Lung microvascular endothelial cell (primary cell): ENCODE measurements around the gene SGK1. TPM values are rescaled to one million over a fixed set of nuclear protein-coding genes. Genes with fewer than 3 reads are reported as not detected.

Experiments used
- DNase-seq, 2 donors: peaks; one replicate each; pipeline versions ENCODE4 v3.0.0 to v3.0.0-alpha.2; 2010; ENCODE audit warnings: low read depth in 2 of 2
- total RNA-seq: library from RNA; depleted of rRNA; stranded (reverse); fragments of >200 nt; gene quantifications from 2 replicates; pipeline ENCODE4 v1.2.1, GENCODE V29; 2014

SGK1 gene
- total RNA-seq, 1 donor from 2014 or later: 272 TPM

GRCh38 chr6:134172020-134172705 lies 145.7 kb downstream of the SGK1 start:
- DNase-seq: peak in 1 of 2 donors; percentile 28

GRCh38 chr6:134171517-134171916 lies 146.4 kb downstream of the SGK1 start:
- peak; percentile 33 to 37 for DNase-seq

- peak; percentile 40 to 48 for DNase-seq
Measured at GRCh38 chr6:134170844-134171243, 147.1 kb downstream of the SGK1 start.

GRCh38 chr6:134169871-134170486 lies 147.9 kb downstream of the SGK1 start:
- DNase-seq: peak; percentile 47 to 50

GRCh38 chr6:134168590-134169208 lies 149.2 kb downstream of the SGK1 start:
- peak; percentile 40 to 48 for DNase-seq

- DNase-seq: peak in 1 of 2 donors; percentile 8
Measured at GRCh38 chr6:134166511-134167261, 151.2 kb downstream of the SGK1 start.

GRCh38 chr6:134165561-134166201 lies 152.2 kb downstream of the SGK1 start:
- DNase-seq: peak in 1 of 2 donors; percentile 9

- DNase-seq: no peak
Measured at GRCh38 chr6:134164300-134164699, 153.6 kb downstream of the SGK1 start.

- no peak for DNase-seq
Measured at GRCh38 chr6:134162932-134163331, 155.0 kb downstream of the SGK1 start.

- peak; percentile 8 to 59 for DNase-seq
Measured at GRCh38 chr6:134161041-134161440, 156.9 kb downstream of the SGK1 start.

- no peak for DNase-seq
Measured at GRCh38 chr6:134152767-134153485, 165.0 kb downstream of the SGK1 start.

GRCh38 chr6:134148566-134148965 lies 169.3 kb downstream of the SGK1 start:
- no peak for DNase-seq

- DNase-seq: no peak
Measured at GRCh38 chr6:134147034-134147533, 170.8 kb downstream of the SGK1 start.

GRCh38 chr6:134146268-134147033 lies 171.5 kb downstream of the SGK1 start:
- DNase-seq: no peak

GRCh38 chr6:134145786-134146185 lies 172.1 kb downstream of the SGK1 start:
- no peak for DNase-seq

- no peak for DNase-seq
Measured at GRCh38 chr6:134138226-134138975, 179.5 kb downstream of the SGK1 start.

GRCh38 chr6:134134654-134135053 lies 183.3 kb downstream of the SGK1 start:
- no peak for DNase-seq

- DNase-seq: no peak
Measured at GRCh38 chr6:134132494-134133141, 185.3 kb downstream of the SGK1 start.
